K562 (cell line): Measurements from ENCODE around the gene TMEFF2. TPM values are rescaled to one million over a fixed set of nuclear protein-coding genes. Genes with fewer than 3 reads are reported as not detected.

ENCODE experiments used
- ATAC-seq: fragments of 200-7000 bp; cut with Tn5 transposase; 3 replicates; pipeline ENCODE4 v1.9.1; 2020; ENCODE audit warnings: moderate library complexity
- BruUV-seq: library from RNA; stranded (reverse); fragments of 400-500 nt; replicated peaks from 2 replicates; lab custom pipeline; 2021; lab: Mats Ljungman, UMichigan
- CTCF ChIA-PET: fragments of 300-600 bp; formaldehyde crosslinking; extraction: SDS; loops from one replicate; lab custom pipeline; 2021; ENCODE audit warnings: low intra/inter-chr PET ratio; lab: Yijun Ruan, JAX
- POLR2A ChIA-PET: fragments of 300-600, 350-650 bp; sonication (Branson Sonifier 250); formaldehyde crosslinking; extraction: SDS; loops from one replicate; lab custom pipeline; 2021; ENCODE audit warnings: antibody characterized with exemption, inconsistent platforms; lab: Yijun Ruan, JAX
- DNase-seq, 4 experiments: peaks; one replicate each; pipeline versions ENCODE4 v3.0.0 to v3.0.0-alpha.2; 2011 to 2018; ENCODE audit warnings: low spot score in 3 of 4, mixed read lengths in 3 of 4; ENCODE audit errors: extremely low read depth in 1 of 4
- FAIRE-seq: peaks from 2 replicates; lab custom pipeline; 2011; peaks lifted over from hg19 to GRCh38; lab: Jason Lieb, UNC
- H2AFZ ChIP-seq: 2 replicates; pipeline ENCODE4 v1.6.0; 2011; ENCODE audit warnings: low read depth, low read length, control low read depth, inconsistent platforms
- H3K27ac ChIP-seq: fragments of 200-600 bp; 3 replicates; pipeline ENCODE4 v1.8.0; 2011; ENCODE audit warnings: low read depth, mild to moderate bottlenecking, control low read depth, inconsistent platforms, low read length, moderate library complexity, mixed read lengths; ENCODE audit errors: extremely low read depth
- H3K27me3 ChIP-seq, 2 experiments: fragments of 300-600 bp in 1 of 2; 2 replicates in 1 of 2; 3 replicates in 1 of 2; pipeline versions ENCODE4 v1.6.0 to v1.8.0; 2011; ENCODE audit warnings: inconsistent platforms in 2 of 2, low read length in 2 of 2, mild to moderate bottlenecking in 1 of 2, mixed read lengths in 1 of 2, moderate library complexity in 1 of 2; ENCODE audit not compliant: control insufficient read depth in 2 of 2, insufficient read depth in 2 of 2
- H3K36me3 ChIP-seq: fragments of 300-600 bp; 3 replicates; pipeline ENCODE4 v1.8.0; 2011; ENCODE audit warnings: mild to moderate bottlenecking, low read length, inconsistent platforms; ENCODE audit not compliant: control insufficient read depth, insufficient read depth
- H3K4me1 ChIP-seq, 2 experiments: fragments of 200-600 bp in 1 of 2; replicated peaks in 1 of 2; 2 replicates in 1 of 2; 3 replicates in 1 of 2; pipeline versions ENCODE4 v1.5.1 to v1.8.0; 2011; ENCODE audit warnings: inconsistent platforms in 2 of 2, low read length in 2 of 2, mild to moderate bottlenecking in 1 of 2, mixed read lengths in 1 of 2, moderate library complexity in 1 of 2; ENCODE audit not compliant: control insufficient read depth in 2 of 2, insufficient read depth in 2 of 2
- H3K4me2 ChIP-seq: 2 replicates; pipeline ENCODE4 v1.6.1; 2011; ENCODE audit warnings: low read length, control low read depth, inconsistent platforms, mixed read lengths; ENCODE audit not compliant: insufficient read depth
- H3K4me3 ChIP-seq: fragments of 200-600 bp; sonication (generic), shearing (Covaris generic); 2 replicates; pipeline ENCODE4 v1.5.1; 2016; ENCODE audit warnings: control low read depth, inconsistent platforms
- H3K79me2 ChIP-seq: fragments of 200-600 bp; 3 replicates; pipeline ENCODE4 v1.8.0; 2011; ENCODE audit warnings: low read length, inconsistent platforms; ENCODE audit not compliant: control insufficient read depth, insufficient read depth
- H3K9ac ChIP-seq, 2 experiments: 2 replicates each; pipeline versions ENCODE4 v1.6.0 to v1.6.1; 2011; ENCODE audit warnings: low read depth in 2 of 2, low read length in 2 of 2, control low read depth in 1 of 2, inconsistent platforms in 1 of 2, mild to moderate bottlenecking in 1 of 2, mixed read lengths in 1 of 2; ENCODE audit not compliant: insufficient read depth in 1 of 2
- H3K9me1 ChIP-seq: one replicate; pipeline ENCODE4 v1.6.0; 2011; ENCODE audit warnings: inconsistent platforms, mild to moderate bottlenecking, low read length, moderate library complexity; ENCODE audit not compliant: control insufficient read depth, insufficient read depth
- H3K9me3 ChIP-seq: replicated peaks from 2 replicates; pipeline ENCODE4 v1.5.1; 2011; ENCODE audit warnings: low read depth, low read length, inconsistent platforms; ENCODE audit not compliant: control insufficient read depth, insufficient read depth
- H4K20me1 ChIP-seq: replicated peaks from 2 replicates; pipeline ENCODE4 v1.6.1; 2011; ENCODE audit warnings: low read length, inconsistent platforms, mixed read lengths; ENCODE audit not compliant: control insufficient read depth, insufficient read depth
- ZNF41 ChIP-seq: fragments of 250-450 bp; sonication (Bioruptor Pico); conservative IDR thresholded peaks from 2 replicates; pipeline ENCODE4 v1.4.0; 2020; ENCODE audit warnings: mild to moderate bottlenecking
- WGBS: fragments of 100-300 bp; shearing (Covaris generic); methylation state at CpG from one replicate; pipeline ENCODE4 v1.1.6; 2016; ENCODE audit warnings: low coverage, mixed read lengths; ENCODE audit not compliant: insufficient coverage; ENCODE audit errors: missing lambda C conversion rate; 5-methylcytosine and 5-hydroxymethylcytosine counted together
- in situ Hi-C: fragments of 300-500 bp; cut with MboI; formaldehyde crosslinking; loops from 4 replicates; pipeline ENCODE4 v1.15.0; 2018; ENCODE audit warnings: inconsistent platforms, mixed read lengths
- intact Hi-C: fragments of 100-400 bp; cut with micrococcal nuclease; formaldehyde crosslinking; loops from 2 replicates; pipeline ENCODE4 v1.14.2; 2022
- polyA plus RNA-seq, 8 experiments: library from polyadenylated mRNA; depleted of rRNA in 4 of 8; stranded (reverse) in 5 of 8; unstranded in 3 of 8; fragments of >200 nt; fragmentation: Nextera tagmentation in 2 of 8; fragmentation: Illumina TruSeq in 1 of 8; extraction: Ambion mirVana in 2 of 8; extraction: Trizol in 1 of 8; gene quantifications; 2 replicates each; pipeline versions ENCODE4 v1.2.1 to v1.2.3, GENCODE V29; 2011 to 2014; ENCODE audit warnings: inconsistent platforms in 1 of 8, missing spikeins in 1 of 8
- total RNA-seq, 7 experiments: library from RNA; depleted of rRNA in 6 of 7; stranded (reverse); fragments of >200 nt in 6 of 7; fragmentation: Illumina TruSeq in 2 of 7; extraction: Trizol in 2 of 7; gene quantifications; 2 replicates each; pipeline versions ENCODE4 v1.2.1 to v1.2.3, GENCODE V29; 2011 to 2021; ENCODE audit warnings: low replicate concordance in 1 of 7
- TF ChIP-seq, protein P1 (sequence below): sonication (generic); formaldehyde crosslinking; IDR thresholded peaks from 2 replicates; pipeline ENCODE4 v1.8.1; 2022; ENCODE audit warnings: missing genetic modification reagents

The TMEFF2 gene
- total and polyA plus RNA-seq, 9 of the 15 experiments (the other 6 are each of a cell fraction or from before 2014, with no cell fraction given): 1.4 TPM; not detected in 8

DNA sequence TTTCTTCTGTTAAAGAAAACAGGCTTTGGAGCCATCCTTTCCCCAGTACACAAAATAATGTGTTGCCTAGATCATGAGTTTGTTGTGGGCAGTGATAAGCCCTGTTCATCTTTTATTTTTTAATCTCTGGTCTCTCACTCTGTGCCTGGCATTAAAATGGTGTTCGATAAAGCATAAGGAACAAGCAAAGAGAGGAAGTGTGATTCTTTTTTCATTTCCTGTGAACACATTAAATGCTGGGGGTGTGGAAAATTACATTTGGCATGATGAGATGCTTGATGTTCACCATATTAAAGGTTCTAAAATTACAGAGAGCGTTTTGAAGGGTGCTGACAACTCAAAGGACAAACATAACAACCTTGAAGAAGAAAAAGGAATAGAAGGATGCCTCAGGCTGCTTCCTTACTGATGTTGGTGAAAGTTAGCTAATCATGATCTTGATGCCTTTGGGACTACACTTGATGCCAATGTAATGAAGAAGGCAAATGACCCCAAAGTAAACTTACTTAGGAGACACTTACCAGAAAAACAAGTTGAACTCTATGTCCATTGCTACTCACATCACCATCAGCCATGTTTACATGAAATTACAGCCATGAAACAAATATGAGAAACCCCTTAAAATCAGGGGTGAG is 33.0 kb downstream of the TMEFF2 start (continued):
- TF ChIP-seq, protein P1, sequence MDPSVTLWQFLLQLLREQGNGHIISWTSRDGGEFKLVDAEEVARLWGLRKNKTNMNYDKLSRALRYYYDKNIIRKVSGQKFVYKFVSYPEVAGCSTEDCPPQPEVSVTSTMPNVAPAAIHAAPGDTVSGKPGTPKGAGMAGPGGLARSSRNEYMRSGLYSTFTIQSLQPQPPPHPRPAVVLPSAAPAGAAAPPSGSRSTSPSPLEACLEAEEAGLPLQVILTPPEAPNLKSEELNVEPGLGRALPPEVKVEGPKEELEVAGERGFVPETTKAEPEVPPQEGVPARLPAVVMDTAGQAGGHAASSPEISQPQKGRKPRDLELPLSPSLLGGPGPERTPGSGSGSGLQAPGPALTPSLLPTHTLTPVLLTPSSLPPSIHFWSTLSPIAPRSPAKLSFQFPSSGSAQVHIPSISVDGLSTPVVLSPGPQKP (CRISPR knock-in tag): no peak

DNA sequence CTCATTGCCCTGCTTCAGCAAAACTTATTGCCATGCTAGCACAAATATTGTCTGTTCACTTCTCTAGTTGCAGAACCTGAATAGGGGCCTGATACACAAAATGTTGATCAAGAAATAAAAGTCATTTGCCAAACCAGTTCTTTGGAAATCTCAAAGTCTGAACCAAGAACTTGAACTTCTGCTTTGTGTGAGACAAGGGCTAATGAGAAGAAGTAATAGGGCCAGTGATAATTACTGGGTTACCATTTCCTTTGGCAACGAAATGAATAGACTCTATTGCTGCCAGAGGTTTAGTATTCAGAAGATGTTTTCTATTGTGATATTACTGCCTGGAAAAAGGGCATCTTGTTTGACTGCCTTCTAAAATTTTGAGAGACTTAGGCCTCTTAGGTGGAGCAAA is 35.0 kb downstream of the TMEFF2 start:
- TF ChIP-seq ZNF41 (CRISPR knock-in tag): no peak
- H4K20me1 ChIP-seq: no peaks in the 10 kb centered on the region
- ChIA-PET POLR2A (no interaction called here), CTCF (no interaction called here)
- H3K27me3 ChIP-seq: no peaks in the 10 kb centered on the region
- DNase-seq (no peak), ATAC-seq (no peak), FAIRE-seq (no peak)
- H3K27ac ChIP-seq: no peak overlapping the region
- no peaks in the 10 kb centered on the region for H3K9me3 ChIP-seq
- H2AFZ ChIP-seq: no peak overlapping the region
- BruUV-seq: no TSS peak
- no peak overlapping the region for H3K9ac ChIP-seq
- 22% methylated on average over 1 of the region's 1 CpG for whole genome bisulfite sequencing
- no peak overlapping the region for H3K4me3 ChIP-seq
- no peaks in the 10 kb centered on the region for H3K9me1 ChIP-seq
- no peak overlapping the region for H3K4me2 ChIP-seq
- H3K79me2 ChIP-seq: no peaks in the 10 kb centered on the region
- in situ Hi-C loops: loop anchor here (5.0 kb wide), 1 partner anchor 602 kb away; no protein-coding TSS in a partner anchor
- H3K36me3 ChIP-seq: no peaks in the 10 kb centered on the region
- intact Hi-C loops: loop anchor here (5.0 kb wide), 1 partner anchor 212 kb away; no protein-coding TSS in a partner anchor
- no peaks in the 10 kb centered on the region for H3K4me1 ChIP-seq
